RPMI8226 (cell line): Measurements from ENCODE around the gene KNTC1.
"Not testable (repeated sequence)": the region's sequence is repeated elsewhere in the genome, so short reads cannot be mapped to it uniquely, and the experiment has no call there.

ENCODE experiments used
- DNase-seq: peaks from one replicate; pipeline ENCODE4 v3.0.0-alpha.2; 2015

KNTC1 gene

DNA sequence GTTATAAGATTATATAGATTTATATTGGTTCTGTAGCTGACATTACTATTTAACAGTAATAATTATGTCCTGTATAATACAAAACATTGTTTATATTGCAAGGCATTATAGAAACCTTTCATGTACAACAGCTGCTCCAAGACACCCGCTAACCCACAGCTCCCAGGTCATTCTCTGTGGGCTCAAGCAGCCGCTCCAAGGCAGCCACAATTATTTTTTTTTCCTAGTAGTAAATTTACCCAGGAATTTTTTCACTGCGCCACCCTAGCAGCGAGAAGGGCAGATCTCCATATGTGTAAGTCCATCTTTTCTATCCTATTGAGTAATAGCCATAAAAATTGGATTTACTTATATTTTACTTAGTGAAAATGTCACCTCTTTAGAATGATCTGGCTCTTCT lies 36.3 kb downstream of the KNTC1 start:
- DNase-seq: no peak

DNA sequence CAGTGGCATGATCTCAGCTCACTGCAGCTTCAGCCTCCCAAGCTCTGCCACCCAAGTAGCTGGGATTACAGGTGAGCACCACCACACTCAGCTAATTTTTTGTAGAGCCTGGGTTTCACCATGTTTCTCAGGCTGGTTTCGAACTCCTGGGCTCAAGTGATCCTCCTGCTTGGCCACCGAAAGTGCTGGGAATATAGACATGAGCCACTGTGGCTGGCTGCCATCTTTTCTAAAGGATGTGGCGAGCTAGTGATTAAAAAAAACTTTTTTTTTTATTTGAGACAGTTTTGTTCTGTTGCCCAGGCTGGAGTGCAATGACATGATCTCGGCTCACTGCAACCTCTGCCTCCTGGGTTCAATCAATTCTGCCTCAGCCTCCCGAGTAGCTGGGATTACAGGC lies 39.8 kb downstream of the KNTC1 start:
- not testable (repeated sequence) for DNase-seq

DNA sequence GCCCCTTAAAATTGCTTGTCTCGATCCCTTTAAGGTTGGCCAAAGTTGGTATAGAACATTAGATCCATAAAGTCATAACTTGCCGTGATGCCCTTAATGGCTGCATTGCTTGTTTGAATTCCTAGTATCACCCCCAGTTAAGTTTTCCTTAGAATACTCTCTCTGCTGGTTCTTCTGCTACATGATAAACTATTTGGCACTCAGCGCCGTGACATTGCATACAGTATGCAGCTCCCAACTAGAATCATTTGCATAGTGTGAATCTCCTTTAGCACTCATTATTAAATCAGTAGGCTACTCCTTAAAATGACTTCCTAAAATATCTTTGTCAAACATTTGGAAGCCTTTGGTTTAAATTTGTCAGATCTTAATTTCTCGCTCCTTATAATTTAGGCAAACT lies 42.2 kb downstream of the KNTC1 start:
- DNase-seq: no peak

DNA sequence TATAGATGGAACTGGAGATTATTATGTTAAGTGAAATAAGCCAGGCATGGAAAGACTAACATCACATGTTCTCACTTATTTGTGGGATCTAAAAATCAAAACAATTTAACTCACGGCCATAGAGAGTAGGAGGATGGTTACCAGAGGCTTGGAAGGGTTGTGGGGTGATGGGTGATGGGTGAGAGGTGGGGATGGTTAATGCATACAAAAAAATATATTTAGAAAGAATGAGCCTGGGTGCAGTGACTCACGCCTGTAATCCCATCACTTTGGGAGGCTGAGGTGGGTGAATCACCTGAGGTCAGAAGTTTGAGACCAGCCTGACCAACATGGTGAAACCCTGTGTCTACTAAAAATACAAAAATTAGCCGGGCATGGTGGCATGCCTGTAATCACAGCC lies 43.0 kb downstream of the KNTC1 start:
- DNase-seq: not testable (repeated sequence)

DNA sequence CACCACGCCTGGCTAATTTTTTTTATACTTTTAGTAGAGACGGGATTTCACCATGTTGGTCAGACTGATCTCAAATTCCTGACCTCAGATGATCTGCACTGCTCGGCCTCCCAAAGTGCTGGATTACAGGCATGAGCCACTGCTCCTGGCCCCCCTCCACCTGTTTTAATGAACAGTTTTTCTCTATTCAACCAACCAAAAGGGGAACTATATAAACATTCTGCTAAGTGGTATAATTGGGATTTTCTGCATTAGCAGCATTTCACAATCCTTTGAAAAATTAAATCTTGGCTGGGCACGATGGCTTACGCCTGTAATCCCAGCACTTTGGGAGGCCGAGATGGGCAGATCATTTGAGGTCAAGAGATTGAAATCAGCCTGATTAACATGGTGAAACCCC lies 44.8 kb downstream of the KNTC1 start:
- no peak for DNase-seq

DNA sequence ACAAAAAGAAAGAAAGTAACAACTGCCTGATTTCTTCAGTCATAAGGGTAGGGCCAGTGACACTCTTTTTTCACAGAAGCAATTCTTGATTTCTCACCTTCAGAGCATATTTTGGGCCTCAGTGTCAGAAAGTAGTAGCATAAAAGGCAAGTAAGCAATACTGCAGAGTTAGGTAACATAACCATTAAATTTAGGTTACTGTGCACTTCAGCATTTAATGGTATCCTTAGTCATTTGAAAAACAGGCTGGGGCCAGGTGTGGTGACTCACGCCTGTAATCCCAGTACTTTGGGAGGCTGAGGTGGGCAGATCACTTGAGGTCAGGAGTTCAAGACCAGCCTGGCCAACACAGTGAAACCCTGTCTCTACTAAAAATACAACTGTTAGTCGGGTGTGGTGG lies 56.2 kb downstream of the KNTC1 start:
- DNase-seq: not testable (repeated sequence)

DNA sequence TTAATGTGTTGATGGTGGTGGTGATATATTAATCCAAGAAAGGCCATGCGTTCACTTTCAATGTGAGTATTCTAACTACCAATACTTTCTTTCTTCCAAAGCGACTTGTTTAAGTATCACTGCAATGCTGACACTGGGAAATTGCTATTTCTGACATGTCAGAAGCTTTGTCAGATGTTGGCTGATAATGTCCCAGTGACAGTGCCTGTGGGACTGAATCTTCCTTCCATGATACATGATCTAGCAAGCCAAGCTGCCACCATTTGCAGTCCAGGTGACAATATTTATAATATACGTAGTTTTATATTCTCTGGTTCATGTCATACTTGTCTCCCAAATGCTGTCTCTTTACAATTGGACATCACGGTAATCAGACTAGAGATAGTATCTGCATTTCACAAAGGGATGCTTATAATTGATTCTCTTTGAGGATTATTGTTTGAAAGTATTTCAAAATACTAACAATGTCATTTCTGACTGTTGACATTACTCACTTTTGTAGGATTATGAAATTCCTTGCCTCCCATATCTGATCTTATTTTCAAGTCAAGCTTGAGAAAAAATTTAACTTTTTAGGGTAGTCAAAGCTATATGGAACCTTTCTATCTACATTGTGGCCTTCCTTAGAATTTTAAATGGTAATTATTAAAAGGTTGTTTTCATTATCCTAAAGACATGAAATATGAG lies 57.3 kb downstream of the KNTC1 start:
- DNase-seq: no peak

DNA sequence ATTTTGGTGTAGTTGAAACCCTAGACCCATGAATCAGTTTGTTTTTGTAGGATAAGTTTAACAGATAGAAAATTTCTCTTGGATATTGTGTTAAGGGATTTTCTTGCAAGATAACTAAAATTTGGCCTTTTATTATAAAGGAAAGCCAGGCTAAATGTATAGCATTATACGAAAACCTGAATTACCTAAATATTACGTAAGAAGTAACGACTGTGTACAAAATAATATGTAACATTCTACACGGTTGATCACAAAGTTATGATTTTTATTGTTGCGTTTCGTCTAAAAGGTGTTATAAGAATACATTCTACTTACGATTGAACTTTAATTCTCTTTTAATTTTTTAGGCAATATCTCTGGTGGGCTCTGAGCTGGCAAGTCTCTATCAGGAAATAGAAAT lies 63.9 kb downstream of the KNTC1 start:
- no peak for DNase-seq

DNA sequence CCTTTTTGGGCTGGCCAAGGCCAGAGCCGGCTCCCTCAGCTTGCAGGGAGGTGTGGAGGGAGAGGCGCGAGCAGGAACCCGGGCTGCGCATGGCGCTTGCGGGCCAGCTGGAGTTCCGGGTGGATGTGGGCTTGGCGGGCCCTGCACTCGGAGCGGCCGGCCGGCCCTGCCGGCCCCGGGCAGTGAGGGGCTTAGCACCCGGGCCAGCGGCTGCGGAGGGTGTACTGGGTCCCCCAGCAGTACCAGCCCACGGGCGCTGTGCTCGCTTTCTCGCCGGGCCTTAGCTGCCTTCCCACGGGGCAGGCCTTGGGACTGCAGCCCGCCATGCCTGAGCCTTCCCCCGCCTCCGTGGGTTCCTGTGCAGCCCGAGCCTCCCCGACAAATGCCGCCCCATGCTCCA lies 64.9 kb downstream of the KNTC1 start:
- not testable (repeated sequence) for DNase-seq

DNA sequence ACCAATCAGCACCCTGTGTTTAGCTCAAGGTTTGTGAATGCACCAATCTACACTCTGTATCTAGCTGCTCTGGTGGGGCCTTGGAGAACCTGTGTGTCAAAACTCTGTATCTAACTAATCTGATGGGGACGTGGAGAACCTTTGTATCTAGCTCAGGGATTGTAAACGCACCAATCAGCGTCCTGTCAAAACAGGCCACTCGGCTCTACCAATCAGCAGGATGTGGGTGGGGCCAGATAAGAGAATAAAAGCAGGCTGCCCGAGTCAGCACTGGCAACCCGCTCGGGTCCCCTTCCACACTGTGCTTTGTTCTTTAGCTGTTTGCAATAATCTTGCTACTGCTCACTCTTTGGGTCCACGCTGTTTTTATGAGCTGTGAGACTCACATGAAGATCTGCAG lies 65.5 kb downstream of the KNTC1 start:
- DNase-seq: not testable (repeated sequence)

DNA sequence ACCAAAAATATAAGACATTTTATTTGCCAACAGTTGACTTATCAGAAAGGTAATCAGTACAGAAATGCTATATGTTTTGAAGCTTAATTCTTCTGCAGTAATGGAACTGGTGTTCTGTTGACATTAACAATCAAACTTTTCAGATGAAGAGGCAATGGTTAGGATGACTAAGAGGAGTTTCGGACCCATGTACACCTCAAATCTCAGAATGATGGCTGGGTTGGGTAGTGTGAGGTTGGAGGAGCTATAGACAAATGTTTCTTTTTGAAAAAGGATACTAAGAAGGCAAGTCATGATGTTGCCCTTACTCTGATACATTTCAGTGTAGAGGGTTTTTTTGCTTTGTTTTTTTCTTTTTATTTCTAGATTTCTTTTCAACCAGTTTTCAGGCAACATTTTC lies 66.9 kb downstream of the KNTC1 start:
- no peak for DNase-seq

DNA sequence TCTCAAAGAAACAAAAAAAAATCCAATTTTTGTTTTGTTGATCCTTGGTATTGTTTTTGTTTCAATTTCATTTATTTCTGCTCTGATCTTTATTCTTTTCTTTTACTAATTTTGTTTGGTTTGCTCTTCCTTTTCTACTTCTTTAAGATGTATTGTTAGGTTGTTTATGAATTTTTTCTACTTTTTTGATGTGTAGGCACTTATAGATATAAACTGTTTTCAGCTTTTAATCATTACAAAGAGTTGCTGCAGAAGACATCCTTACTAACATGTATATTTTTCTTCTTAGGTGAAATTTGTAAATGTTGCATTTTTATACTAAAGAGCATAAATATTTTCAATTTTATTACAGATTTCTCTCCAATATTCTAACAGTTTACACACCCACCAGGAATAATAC lies 69.8 kb downstream of the KNTC1 start:
- no peak for DNase-seq

DNA sequence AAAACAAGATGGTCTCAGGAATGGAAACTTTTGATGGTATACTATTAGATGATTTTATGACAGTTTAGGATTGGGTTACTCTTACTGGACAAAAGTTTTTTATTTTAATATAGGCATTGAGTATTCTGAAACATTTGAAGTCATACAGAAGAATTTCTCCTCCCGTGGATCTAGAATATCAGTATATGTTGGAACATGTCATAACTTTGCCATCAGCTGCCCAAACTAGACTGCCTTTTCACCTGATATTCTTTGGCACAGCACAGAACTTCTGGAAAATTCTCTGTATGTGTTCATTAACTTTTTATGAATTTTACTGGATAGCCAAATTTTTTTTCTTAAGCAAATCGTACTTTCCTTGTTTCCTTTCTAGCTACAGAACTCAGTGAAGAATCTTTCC lies 75.4 kb downstream of the KNTC1 start:
- no peak for DNase-seq

DNA sequence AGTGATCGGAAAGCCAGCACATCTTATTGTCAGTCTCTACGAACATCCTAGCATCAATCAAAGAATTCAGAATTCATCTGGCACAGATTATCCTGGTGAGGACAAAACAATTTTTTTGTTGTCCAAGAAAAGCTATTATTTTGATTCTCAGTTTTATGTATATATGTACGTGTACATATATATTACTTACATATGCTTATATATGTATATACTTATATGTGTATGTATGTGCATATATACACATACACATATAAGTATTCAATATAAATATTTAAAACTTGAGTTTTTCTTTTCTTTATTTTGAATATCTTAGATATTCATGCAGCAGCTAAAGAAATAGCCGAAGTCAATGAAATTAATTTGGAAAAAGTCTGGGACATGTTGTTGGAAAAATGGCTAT lies 77.9 kb downstream of the KNTC1 start:
- DNase-seq: no peak

DNA sequence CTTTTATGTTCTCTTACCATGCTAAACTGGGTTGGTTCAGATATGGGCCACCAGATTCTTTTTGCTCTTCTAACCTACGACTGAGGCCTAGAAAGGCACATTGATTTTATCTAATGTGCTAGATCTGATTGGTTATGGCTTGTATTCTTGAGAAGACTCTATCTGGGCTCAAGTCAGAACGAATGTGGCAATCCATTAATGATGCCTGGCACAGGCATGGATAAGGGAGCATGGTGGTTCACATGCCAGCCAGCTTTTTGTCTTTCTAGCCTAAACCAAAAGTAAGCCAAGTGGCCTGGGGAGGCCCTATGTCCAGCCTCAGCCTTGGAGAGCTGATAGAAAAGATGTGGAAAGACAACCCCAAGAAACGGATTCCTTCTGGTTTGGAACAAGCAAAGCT lies 82.7 kb downstream of the KNTC1 start:
- no peak for DNase-seq

DNA sequence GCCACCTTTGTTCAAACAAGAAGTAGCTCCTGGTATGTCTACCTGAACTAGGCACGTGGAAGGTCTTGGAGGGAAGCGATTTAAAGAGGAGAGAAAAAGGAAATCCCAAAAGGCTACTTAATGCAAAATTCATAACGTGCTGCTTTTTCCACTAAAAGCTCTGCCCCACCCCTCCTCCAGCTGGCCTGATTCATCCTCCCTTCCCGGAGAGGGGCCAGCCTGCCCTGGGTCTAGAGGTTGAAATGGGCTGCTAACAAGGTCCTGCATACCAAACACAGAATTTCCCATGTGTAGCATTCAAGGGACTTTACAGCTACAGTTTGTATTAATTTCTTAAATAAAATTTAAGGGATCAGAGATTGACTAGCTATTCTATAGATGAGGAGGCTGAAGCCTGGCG lies 83.2 kb downstream of the KNTC1 start:
- no peak for DNase-seq

DNA sequence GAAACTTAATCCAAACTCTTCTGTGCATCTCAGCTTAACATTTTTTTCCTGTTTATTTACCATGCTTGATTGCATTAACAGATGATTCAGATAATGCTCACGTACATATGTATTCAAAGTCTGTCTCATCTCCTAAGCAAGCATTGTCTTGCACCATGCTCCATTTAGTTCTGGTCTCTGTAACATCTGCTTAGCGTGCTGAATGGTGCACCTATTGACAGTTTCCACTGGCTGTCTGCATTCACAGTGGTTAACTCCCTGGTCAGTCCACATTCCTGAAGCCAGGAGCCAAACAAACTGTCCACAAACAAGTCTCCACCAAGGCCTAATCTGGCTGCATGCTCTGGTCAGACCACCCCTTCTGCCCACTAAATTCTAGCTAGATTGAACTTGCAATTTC lies 83.9 kb downstream of the KNTC1 start:
- DNase-seq: no peak

DNA sequence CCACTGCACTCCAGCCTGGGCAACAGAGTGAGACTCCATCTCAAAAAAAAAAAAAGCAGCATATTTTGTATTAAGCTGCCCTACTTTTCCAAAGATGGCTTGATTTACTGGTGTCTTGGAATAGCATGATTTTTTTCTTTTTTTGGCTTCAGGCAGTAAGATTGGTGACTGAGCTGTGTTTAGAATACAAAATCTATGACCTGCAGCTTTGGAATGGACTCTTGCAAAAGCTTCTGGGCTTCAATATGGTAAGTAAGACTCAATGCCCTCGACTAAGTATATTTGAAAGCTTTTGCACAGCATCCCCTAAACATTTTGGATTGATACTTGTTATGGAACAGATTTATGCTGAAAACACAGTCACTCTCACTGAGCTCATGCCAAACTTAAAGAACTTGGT lies 87.8 kb downstream of the KNTC1 start:
- DNase-seq: no peak

DNA sequence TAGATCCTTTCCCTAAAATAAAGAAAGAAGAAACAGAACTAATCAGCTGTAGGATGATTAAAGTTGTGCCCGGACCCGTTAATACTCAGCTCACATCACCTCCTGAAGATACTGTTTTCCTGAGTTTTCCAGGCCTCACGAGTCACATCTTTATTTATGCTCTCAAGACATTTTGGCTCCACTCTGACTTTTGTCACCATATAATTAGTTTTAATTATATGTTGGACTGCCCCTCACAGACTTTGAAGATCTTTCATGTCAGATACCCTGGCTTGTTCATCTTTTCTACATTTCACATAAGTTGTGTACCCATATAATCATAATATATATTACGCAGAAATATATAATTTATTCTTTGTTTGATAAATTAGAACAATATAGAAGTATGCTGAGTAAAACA lies 88.7 kb downstream of the KNTC1 start:
- DNase-seq: no peak

DNA sequence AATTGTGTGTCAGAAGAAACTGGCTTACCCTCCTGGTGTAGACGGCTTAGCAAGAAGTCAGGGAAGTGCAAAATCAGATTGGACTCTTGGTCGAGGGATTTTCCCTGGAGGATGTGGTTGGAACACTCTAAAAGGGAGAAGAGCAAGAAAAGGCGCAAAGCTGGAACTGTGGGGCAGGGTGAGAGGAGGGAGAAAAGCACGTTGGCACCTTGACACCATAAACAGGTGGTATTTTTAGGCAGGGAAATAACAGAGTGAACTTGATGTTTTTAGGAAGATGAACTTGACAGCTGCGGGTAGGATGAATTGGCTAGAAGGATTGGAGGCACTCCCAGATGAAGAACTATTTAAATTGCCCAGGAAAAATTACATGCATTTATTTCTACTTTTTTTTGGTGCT lies 108.4 kb downstream of the KNTC1 start:
- DNase-seq: no peak

DNA sequence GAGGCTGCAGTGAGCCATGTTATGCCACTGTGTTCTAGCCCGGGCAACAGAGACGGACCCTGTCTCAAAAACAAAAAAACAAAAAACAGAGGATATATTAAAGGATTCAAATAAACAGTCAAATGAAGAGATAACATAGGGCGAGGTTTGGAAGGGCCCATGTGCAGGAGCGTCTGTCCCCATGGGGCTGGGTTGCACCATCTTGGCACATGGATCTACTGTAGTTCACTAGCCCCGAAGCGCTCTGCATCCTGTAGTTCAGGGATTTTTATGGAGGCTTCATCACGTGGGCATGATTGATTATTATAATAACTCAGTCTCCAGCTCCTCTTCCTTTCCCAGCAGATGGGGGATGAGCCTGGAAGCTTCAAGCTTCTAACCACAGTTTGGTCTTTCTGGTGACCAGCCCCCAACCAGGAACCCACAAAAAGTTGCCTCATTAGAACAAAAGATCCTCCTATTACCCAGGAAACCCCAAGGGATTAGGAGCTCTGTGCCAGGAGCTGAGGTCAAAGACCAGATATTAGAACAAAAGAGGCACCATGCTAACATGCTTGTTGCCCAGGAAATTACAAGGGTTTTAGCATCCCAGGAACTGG lies 116.3 kb downstream of the KNTC1 start:
- no peak for DNase-seq

DNA sequence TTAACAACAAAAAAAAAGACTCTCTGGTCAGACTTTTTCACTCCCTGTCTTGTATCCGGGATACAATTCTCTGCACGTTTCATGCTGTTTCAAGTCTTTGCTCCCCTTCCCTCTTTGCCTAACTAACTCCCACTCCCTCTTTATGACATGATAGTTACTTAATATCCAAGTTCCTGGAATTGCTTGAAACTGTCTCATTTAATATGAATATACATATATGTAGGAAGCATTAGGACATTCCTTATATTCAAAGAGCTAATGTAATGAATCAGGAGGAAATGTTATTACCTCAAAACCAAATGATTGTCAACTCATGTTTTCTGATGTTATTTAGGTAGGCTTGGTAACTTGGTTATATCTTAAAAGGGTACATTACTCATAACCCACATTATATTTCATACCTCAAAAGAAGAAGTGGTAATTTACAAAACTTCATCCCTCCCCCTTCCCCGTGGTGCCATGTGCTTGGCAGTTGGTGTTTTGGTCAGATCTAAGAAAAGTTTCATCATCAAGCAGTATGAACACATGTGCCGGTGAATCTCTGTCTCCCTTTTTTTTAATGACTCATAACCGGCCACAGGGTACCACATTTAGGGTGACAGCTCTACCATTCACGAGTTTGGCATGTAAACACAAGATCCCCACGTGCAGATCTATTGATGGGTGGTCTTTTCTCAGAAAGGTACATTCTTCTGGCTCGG lies 119.6 kb downstream of the KNTC1 start:
- DNase-seq: peak; percentile 7

DNA sequence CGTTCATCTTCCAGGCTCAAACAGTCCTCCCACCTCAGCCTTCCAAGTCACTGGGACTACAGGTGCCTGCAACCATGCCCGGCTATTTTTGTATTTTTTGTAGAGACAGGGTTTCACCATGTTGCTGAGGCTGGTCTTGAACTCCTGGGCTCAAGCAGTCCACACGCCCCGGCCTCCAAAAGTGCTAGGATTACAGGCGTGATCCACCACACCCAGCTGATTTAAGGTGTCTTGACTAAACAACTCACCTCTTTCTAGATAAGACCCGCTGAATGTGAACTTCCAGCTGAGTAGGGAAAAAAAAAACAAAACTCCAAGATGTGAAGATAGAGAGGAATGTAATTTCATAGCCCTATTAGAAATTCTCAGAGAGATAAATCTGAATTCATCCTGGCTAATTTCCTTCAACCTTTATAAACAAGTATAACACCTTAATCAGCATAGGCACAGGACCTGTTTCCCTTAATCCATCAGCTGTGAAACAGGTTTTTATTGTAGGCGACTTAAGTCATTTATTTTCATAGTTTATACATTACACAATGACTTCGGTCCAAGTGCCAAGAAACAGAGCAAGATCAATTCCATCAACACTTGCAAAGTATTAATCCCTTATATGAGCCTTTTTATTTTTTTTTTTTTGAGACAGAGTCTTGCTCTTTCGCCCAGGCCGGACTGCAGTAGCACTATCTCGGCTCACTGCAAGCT lies 124.6 kb downstream of the KNTC1 start:
- DNase-seq: no peak

DNA sequence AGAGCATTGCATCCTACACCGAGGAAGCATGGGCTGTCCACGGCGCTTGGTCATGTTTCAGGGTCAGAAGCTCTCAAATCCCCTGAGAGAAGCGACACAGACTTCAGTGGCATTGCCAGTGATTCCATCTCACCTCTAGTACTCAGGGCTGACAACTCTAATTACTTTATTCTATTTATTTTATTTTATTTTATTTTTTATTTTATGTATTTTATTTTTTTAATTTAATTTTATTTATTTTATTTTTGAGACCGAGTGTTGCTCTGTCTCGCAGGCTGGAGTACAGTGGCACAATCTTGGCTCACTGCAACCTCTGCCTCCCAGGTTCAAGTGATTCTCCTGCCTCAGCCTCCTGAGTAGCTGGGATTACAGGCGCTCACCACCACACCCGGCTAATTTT lies 126.2 kb downstream of the KNTC1 start:
- DNase-seq: not testable (repeated sequence)
